HG03378 (cell line): ENCODE measurements around the gene RTN4R.

ENCODE experiments used
- ATAC-seq: cut with Tn5 transposase; IDR thresholded peaks from one replicate; pipeline ENCODE4 v1.9.1; 2021; ENCODE audit warnings: mild to moderate bottlenecking, moderate library complexity; ENCODE audit not compliant: unreplicated experiment

RTN4R gene

DNA sequence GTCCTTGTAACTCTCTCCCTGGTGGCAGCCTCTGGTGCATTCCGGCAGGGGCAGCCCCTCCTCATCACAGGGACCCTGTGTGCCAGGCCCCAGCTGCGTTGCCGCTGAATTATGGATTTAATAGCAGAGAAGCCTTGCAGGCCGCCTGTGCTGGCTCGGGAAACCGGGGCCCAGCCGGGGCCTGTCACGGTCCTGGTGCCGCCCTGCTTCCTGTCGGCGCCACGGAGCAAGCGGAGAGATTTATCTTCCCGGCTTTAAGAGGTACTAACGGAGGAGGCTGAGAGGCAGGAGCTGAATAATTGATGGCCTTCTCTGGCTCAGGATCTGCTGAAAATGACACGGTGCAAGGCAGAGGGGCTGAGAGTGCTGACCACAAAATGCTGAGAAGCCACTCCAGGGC lies 63.3 kb downstream of the RTN4R start:
- no peak for ATAC-seq

DNA sequence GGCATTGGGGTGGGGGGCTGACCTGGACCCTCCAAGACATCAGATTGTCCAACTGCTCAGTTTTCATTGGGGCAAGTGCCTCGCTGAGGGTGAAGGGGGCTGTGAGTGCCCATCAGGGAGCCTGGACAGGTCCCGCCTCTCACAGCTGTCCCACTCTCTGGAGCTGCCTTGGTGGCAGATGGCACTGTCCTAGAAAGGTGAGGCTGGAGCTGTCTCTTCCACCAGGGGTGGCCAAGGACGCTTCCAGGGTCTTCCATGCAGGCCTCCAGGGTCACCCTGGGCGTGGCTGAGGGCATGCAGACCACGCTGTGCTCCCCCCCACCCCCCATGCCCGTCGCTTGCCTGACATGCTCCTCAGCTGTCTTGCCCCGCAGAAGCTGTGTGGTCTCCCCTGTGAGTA lies 63.8 kb downstream of the RTN4R start:
- ATAC-seq = no peak

- no peak for ATAC-seq
Measured at GRCh38 chr22:20203552-20204201, 64.4 kb downstream of the RTN4R start.

DNA sequence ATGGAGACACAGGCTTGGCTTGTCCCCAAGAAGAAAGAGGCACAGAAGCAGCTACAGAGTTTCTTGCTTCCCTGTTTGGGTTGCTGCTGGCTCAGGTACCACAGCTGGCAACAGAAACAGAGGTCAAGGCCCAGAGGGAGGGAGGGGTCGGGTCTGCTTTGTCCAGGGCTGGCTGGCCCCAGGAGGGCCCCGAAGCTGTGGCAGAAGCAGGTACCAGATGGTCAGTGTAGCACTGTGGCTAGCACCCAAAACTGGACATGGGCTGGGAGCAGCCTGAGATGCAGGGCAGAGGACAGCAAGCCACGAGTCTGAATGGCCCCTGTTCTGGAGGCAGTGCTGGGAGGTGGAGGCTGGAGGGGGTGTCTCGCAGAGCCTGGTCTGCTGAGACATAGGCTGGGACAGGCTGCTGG lies 65.0 kb downstream of the RTN4R start:
- no peak for ATAC-seq

DNA sequence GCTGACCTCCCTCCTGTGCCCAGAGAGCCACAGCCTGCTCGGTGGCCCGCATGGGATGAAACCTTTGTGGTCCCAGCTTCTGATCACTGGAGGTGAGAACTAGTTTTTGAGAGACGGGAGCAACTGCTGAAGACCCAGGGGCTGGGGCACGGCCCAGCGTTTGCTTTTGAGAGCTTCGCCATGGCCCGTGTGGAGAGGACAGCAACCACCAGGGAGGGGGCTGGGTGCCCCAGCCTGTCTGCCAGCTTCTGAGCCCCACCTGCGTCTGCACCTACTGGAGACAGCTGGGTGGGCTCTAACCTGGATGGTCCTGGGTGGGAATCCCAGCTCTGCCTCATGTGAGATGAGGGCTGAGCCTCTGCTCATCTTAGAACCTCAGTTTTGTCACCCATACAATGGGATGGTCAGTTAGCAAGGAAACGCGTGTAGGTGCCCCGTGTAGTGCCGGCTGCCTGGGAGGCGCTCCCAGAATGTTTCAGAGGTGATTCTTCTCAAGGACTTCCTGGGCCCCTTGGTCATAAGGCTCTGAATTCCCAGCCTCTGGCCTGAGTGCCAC lies 66.2 kb downstream of the RTN4R start:
- no peak for ATAC-seq

- no peak for ATAC-seq
Measured at GRCh38 chr22:20199906-20200305, 68.2 kb downstream of the RTN4R start.

GRCh38 chr22:20199413-20199842 lies 68.7 kb downstream of the RTN4R start:
- ATAC-seq = no peak

DNA sequence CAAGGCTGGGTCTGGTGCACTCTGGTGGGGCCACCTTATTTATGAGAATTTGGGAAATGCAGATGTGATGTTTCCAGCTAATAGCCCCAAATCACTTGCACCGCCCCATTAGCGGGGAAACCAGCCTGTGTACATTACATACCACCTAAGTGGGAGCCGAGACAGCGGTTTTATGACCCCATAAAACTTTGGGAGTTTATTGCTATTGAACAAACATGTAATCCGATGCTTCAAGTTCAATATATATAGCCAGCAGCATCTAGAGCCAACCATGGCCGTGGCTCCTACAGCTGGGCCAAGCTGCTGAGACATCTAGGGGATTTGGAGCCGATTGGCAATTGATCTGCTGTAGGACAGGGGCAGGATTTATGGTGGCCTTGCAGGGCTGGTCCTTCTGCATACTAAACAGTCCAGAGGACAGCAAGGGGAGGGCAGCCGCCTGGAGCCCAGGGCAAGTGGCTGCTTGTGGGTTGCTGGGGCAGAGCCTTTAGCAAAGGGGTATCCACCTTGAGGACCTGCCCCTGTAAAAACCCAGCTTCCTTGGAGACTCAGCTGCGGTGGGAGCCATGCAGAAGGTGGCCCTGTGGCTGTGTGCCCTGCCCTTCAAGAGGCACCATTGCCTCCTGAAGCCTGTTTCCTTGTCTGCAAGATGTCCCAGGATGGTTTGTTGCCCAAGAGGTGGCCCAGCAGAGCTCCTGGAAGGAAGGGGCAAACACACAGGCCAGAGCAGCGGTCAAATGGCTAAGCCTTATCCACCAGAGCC lies 69.4 kb downstream of the RTN4R start:
- ATAC-seq = no peak

DNA sequence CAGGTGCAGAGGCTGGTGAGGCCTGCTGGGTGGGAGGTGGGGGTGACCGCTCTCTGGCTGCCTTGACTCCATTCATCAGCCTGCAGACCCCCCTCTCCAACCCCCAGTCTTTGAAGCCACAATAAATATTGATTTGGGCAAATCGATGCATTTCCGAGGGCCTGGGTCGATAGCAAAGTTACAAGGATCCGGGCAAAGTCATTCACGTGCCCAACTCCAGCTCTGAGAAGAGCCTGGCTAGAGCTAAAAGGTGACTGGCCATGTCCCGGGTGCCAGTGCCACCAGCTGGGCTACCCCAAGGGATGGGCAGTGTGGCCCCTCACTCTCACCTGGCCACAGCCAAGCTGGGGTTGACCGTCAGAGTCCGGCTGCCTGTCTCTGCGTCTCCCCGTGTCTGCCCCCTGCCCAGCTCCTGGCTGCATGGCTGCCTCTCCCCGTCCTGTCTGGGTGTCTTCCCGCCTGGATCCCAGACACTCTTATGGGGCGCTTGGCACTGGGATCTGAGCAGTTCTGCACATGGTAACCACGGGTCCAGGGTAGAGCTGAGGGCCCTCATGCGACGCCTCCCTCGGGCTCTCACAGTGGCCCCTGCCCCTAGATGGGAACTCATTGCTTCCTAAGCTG lies 70.6 kb downstream of the RTN4R start:
- no peak for ATAC-seq

GRCh38 chr22:20196094-20196842 lies 71.8 kb downstream of the RTN4R start:
- ATAC-seq = no peak

DNA sequence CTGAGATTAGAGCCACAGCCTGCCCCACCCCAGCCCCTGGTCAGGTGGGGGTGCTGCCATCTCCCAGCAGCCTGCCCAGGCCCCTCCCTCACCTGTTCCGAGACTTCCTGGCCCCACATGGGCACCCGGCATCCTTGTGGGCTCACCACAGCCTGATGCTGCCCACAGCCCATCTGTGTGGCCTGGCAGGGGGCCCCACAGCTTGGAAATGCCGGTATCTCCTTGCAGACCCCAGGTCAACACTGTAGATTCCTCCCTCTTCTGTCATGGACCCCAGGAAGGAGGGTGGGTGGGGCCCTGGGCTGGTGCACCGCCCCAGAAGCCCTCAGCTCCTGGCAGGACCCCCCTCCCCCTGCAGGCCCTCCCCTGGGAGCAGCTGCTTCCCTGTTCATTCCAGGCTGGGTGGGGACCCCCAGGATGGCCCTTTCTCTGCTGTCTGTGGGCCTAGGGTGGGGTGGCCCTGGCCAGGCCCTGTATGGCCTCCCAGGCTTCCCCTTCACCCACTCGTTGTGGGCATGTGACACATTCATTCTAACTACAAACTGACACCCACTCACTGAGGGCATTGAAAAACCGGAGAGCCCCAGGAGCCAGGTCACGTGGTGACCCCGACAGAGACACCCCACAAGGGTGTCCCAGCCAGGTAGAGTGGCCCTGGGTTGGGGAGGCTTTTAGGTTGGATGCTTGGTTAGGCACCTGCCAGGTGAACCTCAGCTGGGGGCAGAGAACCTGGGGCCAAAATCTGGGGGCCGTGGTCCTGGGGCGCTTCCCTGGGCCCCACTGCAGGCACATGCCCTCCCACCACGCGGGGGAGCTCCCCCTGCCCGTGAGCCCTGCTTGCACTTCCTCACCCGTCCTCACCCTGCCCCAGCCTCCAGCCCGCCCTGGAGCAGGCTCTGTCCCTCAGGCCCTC lies 73.2 kb downstream of the RTN4R start:
- no peak for ATAC-seq

- no peak for ATAC-seq
Measured at GRCh38 chr22:20193761-20194494, 74.2 kb downstream of the RTN4R start.

- no peak for ATAC-seq
Measured at GRCh38 chr22:20192972-20193760, 75.0 kb downstream of the RTN4R start.

DNA sequence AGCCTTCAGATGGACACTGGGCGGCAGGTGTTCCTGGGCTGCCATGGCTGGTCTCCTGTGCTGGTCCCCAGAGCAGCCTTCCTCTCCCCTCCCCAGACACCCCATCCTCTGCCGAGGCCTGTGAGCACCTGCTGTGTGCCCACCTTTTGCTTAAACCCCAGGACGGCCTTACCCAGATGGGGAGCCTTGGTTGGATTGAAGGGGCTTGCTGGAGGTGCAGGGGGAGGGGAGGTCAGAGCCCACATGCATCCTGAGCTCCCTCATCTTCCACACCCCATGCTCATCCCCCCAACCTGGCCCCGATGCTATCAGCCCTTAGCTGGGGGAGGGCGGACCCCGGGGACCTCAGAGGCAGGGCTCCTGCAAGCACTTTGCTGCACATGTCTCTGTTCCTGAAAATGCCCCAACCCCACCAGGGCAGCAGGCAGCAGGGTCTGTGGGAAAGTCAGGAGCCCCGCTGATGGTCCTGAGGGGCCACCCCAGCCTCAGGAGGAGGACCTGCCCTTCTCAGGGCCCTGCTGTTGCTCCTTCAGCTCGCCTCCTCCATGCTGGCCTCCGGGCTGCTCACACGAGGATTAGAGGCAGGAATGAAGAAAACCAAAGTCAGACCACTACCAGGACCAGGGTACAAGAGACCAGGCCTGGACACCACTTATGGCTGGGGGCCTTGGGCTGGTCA lies 75.7 kb downstream of the RTN4R start:
- no peak for ATAC-seq

GRCh38 chr22:20191803-20192202 lies 76.3 kb downstream of the RTN4R start:
- ATAC-seq = no peak
